ENCODE results near the gene CLK3.

DNA sequence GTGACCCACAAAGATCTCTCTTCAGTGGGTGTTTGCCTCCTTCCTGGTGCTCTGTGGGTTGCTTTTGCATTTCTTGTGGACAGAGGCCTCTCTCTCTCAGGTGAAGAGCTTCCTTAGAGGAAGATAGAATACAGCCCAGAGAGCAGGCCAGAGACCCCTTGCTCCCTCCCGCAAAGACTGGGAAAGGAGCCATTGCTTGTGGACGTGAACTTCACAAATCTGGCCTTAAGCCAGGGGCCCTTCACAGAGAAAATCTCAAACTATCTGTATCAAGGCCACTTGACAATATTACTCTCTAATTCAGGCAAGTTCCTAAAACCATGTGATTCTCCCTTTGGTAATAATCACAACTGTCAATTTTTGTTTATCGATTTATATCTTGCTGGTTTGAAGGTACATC lies 30.4 kb upstream of the CLK3 start:
- TF ChIP-seq CHD4 (IDR thresholded peaks at IDR 0.05; ENCODE audit: borderline replicate concordance, low read length) (no peak), ZNF274 (CRISPR knock-in tag; IDR thresholded peaks at IDR 0.05) (no peak), POLR2A (IDR thresholded peaks at IDR 0.05; ENCODE audit: insufficient read depth in 1 of 2, low read depth in 2 of 2, low read length in 2 of 2) (no peak), BRCA1 (CRISPR knock-in tag; IDR thresholded peaks at IDR 0.05) (no peak), CCDC6 (CRISPR knock-in tag; IDR thresholded peaks at IDR 0.05) (no peak), ZNF253 (CRISPR knock-in tag; IDR thresholded peaks at IDR 0.05; ENCODE audit: borderline replicate concordance) (no peak), SUZ12 (IDR thresholded peaks at IDR 0.05; ENCODE audit: low read depth, low read length) (no peak), FOXK1 (CRISPR knock-in tag; IDR thresholded peaks at IDR 0.05; ENCODE audit: borderline replicate concordance, low read depth) (no peak)
